A549 (cell line): ENCODE data around the gene OGDH. TPM values are rescaled to one million over a fixed set of nuclear protein-coding genes. Genes with fewer than 3 reads are reported as not detected.
A peak's percentile ranks its signal among the peaks of the same experiment; 100 is the strongest.
"Not testable (repeated sequence)": the region's sequence is repeated elsewhere in the genome, so short reads cannot be mapped to it uniquely, and the experiment has no call there.

ENCODE experiments used
- ATAC-seq, 2 experiments: fragments of 200-7000 bp in 1 of 2; fragments of >200 bp in 1 of 2; cut with Nextera tagmentation in 1 of 2; cut with Tn5 transposase in 1 of 2; 3 replicates each; pipeline versions ENCODE4 v1.8.0 to v1.9.1; 2018 to 2020; ENCODE audit warnings: mild to moderate bottlenecking in 1 of 2, moderate library complexity in 1 of 2
- CTCF ChIA-PET: fragments of 300-600 bp; sonication (Branson Sonifier 250); formaldehyde crosslinking; extraction: SDS; loops from one replicate; lab custom pipeline; 2021; ENCODE audit warnings: antibody characterized with exemption, inconsistent platforms; lab: Yijun Ruan, JAX
- POLR2A ChIA-PET: fragments of 350-600 bp; formaldehyde crosslinking; extraction: SDS; loops from one replicate; lab custom pipeline; 2021; ENCODE audit warnings: antibody characterized with exemption, inconsistent platforms; lab: Yijun Ruan, JAX
- DNase-seq, 2 experiments: peaks; one replicate each; pipeline versions ENCODE4 v3.0.0 to v3.0.0-alpha.2; 2011 to 2016; ENCODE audit warnings: low read depth in 1 of 2, low spot score in 1 of 2
- FAIRE-seq: peaks from 2 replicates; lab custom pipeline; 2011; peaks lifted over from hg19 to GRCh38; lab: Jason Lieb, UNC
- H3K27ac ChIP-seq, 2 experiments: fragments of >200 bp; sonication (Bioruptor Twin); formaldehyde crosslinking; 3 replicates each; pipeline ENCODE4 v1.5.1; 2016 to 2017
- H3K4me1 ChIP-seq: fragments of >200 bp; sonication (Bioruptor Twin); formaldehyde crosslinking; 3 replicates; pipeline ENCODE4 v1.6.1; 2016
- H3K4me2 ChIP-seq: fragments of >200 bp; sonication (Bioruptor Twin); formaldehyde crosslinking; 3 replicates; pipeline ENCODE4 v1.6.1; 2016
- H3K4me3 ChIP-seq: fragments of >200 bp; sonication (Bioruptor Twin); formaldehyde crosslinking; 3 replicates; pipeline ENCODE4 v1.5.1; 2016
- H3K9me3 ChIP-seq: fragments of >200 bp; sonication (Bioruptor Twin); formaldehyde crosslinking; 3 replicates; pipeline ENCODE4 v1.6.1; 2016
- CBX8 ChIP-seq: fragments of 200-600 bp; sonication (generic); IDR thresholded peaks from 2 replicates; pipeline ENCODE4 v1.6.1; 2016
- CEBPB ChIP-seq, 2 experiments: fragments of >200 bp in 1 of 2; sonication (Bioruptor Twin) in 1 of 2; formaldehyde crosslinking in 1 of 2; IDR thresholded peaks; 2 replicates each; pipeline ENCODE4 v1.6.1; 2012 to 2016
- CHD2 ChIP-seq: fragments of 150-350 bp; IDR thresholded peaks from 2 replicates; pipeline ENCODE4 v1.6.1; 2014; ENCODE audit warnings: low read length; ENCODE audit not compliant: partially characterized antibody
- EHF ChIP-seq: fragments of 250-450 bp; sonication (Bioruptor Pico); IDR thresholded peaks from 2 replicates; pipeline ENCODE4 v1.5.0; 2020; ENCODE audit warnings: mild to moderate bottlenecking
- EHMT2 ChIP-seq: fragments of 200-600 bp; sonication (generic); IDR thresholded peaks from 2 replicates; pipeline ENCODE4 v1.6.1; 2016; ENCODE audit warnings: antibody characterized with exemption, low read depth, mild to moderate bottlenecking, moderate library complexity
- HOXB5 ChIP-seq: fragments of 250-450 bp; sonication (Bioruptor Pico); IDR thresholded peaks from 2 replicates; pipeline ENCODE4 v1.5.0; 2020; ENCODE audit warnings: mild to moderate bottlenecking, moderate library complexity
- JUN ChIP-seq, 2 experiments: fragments of >200 bp; sonication (Bioruptor Twin); formaldehyde crosslinking; IDR thresholded peaks; 2 replicates in 1 of 2; 3 replicates in 1 of 2; pipeline ENCODE4 v1.6.1; 2016 to 2017
- MAFK ChIP-seq: fragments of 450-650 bp; IDR thresholded peaks from 2 replicates; pipeline ENCODE4 v1.6.1; 2014; ENCODE audit not compliant: partially characterized antibody
- MAZ ChIP-seq: fragments of 150-350 bp; IDR thresholded peaks from 2 replicates; pipeline ENCODE4 v1.6.1; 2014; ENCODE audit warnings: antibody characterized with exemption, low read depth, low read length, borderline replicate concordance
- PHF8 ChIP-seq: fragments of 200-600 bp; sonication (generic); IDR thresholded peaks from 2 replicates; pipeline ENCODE4 v1.6.1; 2016; ENCODE audit warnings: low read depth, mild to moderate bottlenecking, antibody characterized with exemption, moderate library complexity, borderline replicate concordance
- POLR2AphosphoS2 ChIP-seq: conservative IDR thresholded peaks from 2 replicates; pipeline ENCODE4 v1.6.1; 2012; ENCODE audit warnings: low read length, improper control_type of control experiment, inconsistent platforms
- RARB ChIP-seq: fragments of 250-450 bp; sonication (Bioruptor Pico); IDR thresholded peaks from 2 replicates; pipeline ENCODE4 v1.8.0; 2021; ENCODE audit warnings: mild to moderate bottlenecking, moderate library complexity
- SMC3 ChIP-seq: fragments of >200 bp; sonication (Bioruptor Twin); formaldehyde crosslinking; IDR thresholded peaks from 3 replicates; pipeline ENCODE4 v1.6.1; 2018; ENCODE audit warnings: inconsistent platforms
- ZSCAN20 ChIP-seq: fragments of 250-450 bp; sonication (Bioruptor Pico); IDR thresholded peaks from 2 replicates; pipeline ENCODE4 v1.8.0; 2022; ENCODE audit warnings: mild to moderate bottlenecking, moderate library complexity
- WGBS: methylation state at CpG from one replicate; pipeline ENCODE4 v1.1.6; 2017; ENCODE audit errors: missing lambda C conversion rate; 5-methylcytosine and 5-hydroxymethylcytosine counted together
- polyA plus RNA-seq, 4 experiments: library from polyadenylated mRNA; depleted of rRNA in 3 of 4; stranded (reverse); fragments of >200 nt; fragmentation: RNase III in 1 of 4; extraction: RNeasy Plus Mini Kit Qiagen cat#74134 plus additional on column Dnase treatment in 1 of 4; gene quantifications; 2 replicates in 3 of 4; 3 replicates in 1 of 4; pipeline ENCODE4 v1.2.3, GENCODE V29; 2011 to 2017
- TF ChIP-seq, protein P1 (sequence below): fragments of >200 bp; sonication (Bioruptor Twin); formaldehyde crosslinking; IDR thresholded peaks from 3 replicates; pipeline ENCODE4 v1.6.1; 2016
- TF ChIP-seq, protein P2 (sequence below): fragments of 250-450 bp; sonication (Bioruptor Pico); IDR thresholded peaks from 2 replicates; pipeline ENCODE4 v1.5.0; 2020; ENCODE audit warnings: low read depth, mild to moderate bottlenecking, moderate library complexity
- TF ChIP-seq, protein P3 (sequence below): IDR thresholded peaks from 2 replicates; pipeline ENCODE4 v1.6.1; 2012; ENCODE audit warnings: low read depth, borderline replicate concordance

OGDH gene
- polyA plus RNA-seq, 2 of the 4 experiments (the other 2 are of a cell fraction): 32.5 to 38.8 TPM

DNA sequence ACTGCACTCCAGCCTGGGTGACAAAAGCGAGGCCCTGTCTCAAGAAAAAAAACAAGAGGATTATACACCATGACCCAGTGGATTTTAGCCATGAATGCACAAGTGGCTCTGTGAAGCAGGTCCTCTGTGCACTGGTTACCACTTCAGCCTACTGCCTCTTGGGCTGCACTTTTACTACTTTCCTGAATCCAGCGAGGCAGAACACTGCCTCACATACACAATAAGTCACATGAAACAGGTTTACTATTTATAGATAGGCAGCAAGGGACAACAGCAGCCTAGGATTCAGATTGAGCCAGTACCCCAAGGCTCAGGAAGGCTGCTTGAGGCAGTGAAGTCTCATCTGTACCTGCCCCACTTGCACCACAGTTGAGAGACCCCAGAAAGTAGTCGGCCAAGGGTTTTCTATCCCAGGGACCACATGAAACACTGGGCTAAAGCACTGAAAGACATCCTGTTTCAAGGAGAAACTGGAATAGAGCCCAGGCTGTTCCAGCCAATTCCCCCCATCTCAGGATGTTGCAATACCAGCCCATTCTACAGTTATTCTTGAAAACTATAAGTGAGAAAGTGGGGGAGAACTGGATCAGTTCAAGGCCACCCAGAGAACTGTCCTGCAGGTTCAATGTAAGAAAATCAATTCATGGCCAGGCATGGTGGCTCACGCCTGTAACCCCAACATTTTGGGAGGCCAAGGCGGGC, 10.3 kb upstream of the OGDH start:
- H3K4me2 ChIP-seq: no peak overlapping the region
- no peak for FAIRE-seq
- no peaks in the 10 kb centered on the region for H3K9me3 ChIP-seq
- CTCF ChIA-PET: interaction anchor here (0.6 kb wide), 1 partner anchor 184 kb away, joined by 4 read pairs; no protein-coding TSS in a partner anchor
- no peaks in the 10 kb centered on the region for H3K4me1 ChIP-seq
- H3K27ac ChIP-seq: no peak overlapping the region
- WGBS: 75% methylated on average over 5 of the region's 5 CpGs
- DNase-seq: no peak
- peak in 1 of 2 experiments; percentile 53; a peak in 1 of 4 replicates for TF ChIP-seq CEBPB (IDR thresholded peaks at IDR 0.05)
- no peak for TF ChIP-seq JUN (IDR thresholded peaks at IDR 0.05)
- TF ChIP-seq ZSCAN20: no peak
- TF ChIP-seq MAZ: no peak
- TF ChIP-seq MAFK: no peak
- TF ChIP-seq PHF8: no peak
- TF ChIP-seq SMC3: no peak
- POLR2A ChIA-PET: no interaction called here
- ATAC-seq: peak; percentile 72 to 89
- no peak overlapping the region for H3K4me3 ChIP-seq

DNA sequence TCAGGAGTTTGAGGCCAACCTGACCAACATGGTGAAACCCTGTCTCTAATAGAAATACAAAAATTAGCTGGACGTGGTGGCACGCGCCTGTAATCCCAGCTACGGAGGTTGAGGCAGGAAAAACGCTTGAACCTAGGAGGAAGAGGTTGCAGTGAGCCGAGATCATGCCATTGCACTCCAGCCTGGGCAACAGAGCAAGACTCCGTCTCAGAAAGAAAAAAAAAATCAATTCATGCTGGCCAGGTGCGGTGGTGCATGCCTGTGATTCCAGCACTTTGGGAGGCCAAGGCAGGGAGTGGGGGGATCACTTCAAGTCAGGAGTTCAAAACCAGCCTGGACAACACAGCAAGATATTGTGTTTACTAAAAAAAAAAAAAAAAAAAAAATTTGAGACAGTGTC, 9.2 kb upstream of the OGDH start:
- WGBS: 75% methylated on average over 8 of the region's 8 CpGs
- FAIRE-seq, ATAC-seq, H3K9me3 ChIP-seq, H3K4me3 ChIP-seq, POLR2A ChIA-PET, H3K4me1 ChIP-seq, H3K27ac ChIP-seq, DNase-seq, H3K4me2 ChIP-seq: not testable (repeated sequence)
- CTCF ChIA-PET: interaction anchor here (0.9 kb wide), 1 partner anchor 9 kb away, joined by 4 read pairs; no protein-coding TSS in a partner anchor

DNA sequence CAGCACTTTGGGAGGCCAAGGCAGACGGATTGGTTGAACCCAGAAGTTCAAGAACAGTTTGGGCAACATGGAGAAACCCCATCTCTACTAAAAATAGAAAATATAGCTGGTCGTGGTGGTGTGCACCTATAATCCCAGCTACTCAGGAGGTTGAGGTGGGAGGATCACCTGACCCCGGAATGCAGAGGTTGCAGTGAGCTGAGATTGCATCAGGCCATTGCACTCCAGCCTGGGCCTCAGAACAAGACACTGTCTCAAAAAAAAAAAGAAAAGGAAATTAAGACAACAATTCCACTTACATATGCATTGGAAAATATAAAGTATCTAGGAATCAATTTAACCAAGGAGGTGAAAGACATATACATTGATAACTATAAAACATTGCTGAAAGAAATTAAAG, 7.2 kb upstream of the OGDH start:
- Histone ChIP-seq H3K4me1 (no peaks in the 10 kb centered on the region), H3K4me3 (no peak overlapping the region)
- ATAC-seq: no peak
- CTCF ChIA-PET: interaction anchor here (0.9 to 1.6 kb wide), 2 partner anchors 13 to 358 kb away, joined by 4 to 7 read pairs; no protein-coding TSS in a partner anchor
- no peak for FAIRE-seq
- no peak for DNase-seq
- POLR2A ChIA-PET: interaction anchor here (1.0 kb wide), 1 partner anchor 25 kb away, joined by 3 read pairs; the partner anchor contains the start of gene DDX56
- TF ChIP-seq, protein P1, sequence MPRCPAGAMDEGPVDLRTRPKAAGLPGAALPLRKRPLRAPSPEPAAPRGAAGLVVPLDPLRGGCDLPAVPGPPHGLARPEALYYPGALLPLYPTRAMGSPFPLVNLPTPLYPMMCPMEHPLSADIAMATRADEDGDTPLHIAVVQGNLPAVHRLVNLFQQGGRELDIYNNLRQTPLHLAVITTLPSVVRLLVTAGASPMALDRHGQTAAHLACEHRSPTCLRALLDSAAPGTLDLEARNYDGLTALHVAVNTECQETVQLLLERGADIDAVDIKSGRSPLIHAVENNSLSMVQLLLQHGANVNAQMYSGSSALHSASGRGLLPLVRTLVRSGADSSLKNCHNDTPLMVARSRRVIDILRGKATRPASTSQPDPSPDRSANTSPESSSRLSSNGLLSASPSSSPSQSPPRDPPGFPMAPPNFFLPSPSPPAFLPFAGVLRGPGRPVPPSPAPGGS: no peak
- TF ChIP-seq CHD2 (no peak), JUN (IDR thresholded peaks at IDR 0.05) (no peak)
- TF ChIP-seq, protein P2, sequence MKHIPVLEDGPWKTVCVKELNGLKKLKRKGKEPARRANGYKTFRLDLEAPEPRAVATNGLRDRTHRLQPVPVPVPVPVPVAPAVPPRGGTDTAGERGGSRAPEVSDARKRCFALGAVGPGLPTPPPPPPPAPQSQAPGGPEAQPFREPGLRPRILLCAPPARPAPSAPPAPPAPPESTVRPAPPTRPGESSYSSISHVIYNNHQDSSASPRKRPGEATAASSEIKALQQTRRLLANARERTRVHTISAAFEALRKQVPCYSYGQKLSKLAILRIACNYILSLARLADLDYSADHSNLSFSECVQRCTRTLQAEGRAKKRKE (CRISPR knock-in tag): no peak
- TF ChIP-seq, all 56 proteins: peak for 0
- no peak overlapping the region for H3K27ac ChIP-seq
- H3K9me3 ChIP-seq: no peaks in the 10 kb centered on the region
- H3K4me2 ChIP-seq: no peak overlapping the region
- WGBS: 24% methylated on average over 3 of the region's 3 CpGs

DNA sequence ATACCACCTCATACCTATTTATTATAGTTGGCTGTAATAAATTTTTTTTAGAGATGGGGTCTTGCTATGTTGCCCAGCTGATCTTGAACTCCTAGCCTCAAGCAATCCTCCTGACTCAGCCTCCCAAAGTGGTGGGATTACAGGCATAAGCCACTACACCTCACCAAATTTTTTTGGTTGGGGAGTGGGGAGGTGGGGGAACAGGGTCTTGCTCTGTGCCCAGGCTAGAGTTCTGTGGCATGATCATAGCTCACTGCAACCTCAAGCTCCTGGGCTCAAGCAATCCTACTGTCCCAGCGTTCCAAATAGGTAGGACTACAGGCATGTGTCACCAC, 3.9 kb upstream of the OGDH start:
- FAIRE-seq: no peak
- POLR2A ChIA-PET: no interaction called here
- TF ChIP-seq MAFK (no peak), HOXB5 (CRISPR knock-in tag) (no peak), POLR2AphosphoS2 (no peak), RARB (no peak), EHF (CRISPR knock-in tag) (no peak), JUN (IDR thresholded peaks at IDR 0.05) (no peak), PHF8 (no peak), EHMT2 (no peak), CBX8 (no peak)
- TF ChIP-seq, protein P3, sequence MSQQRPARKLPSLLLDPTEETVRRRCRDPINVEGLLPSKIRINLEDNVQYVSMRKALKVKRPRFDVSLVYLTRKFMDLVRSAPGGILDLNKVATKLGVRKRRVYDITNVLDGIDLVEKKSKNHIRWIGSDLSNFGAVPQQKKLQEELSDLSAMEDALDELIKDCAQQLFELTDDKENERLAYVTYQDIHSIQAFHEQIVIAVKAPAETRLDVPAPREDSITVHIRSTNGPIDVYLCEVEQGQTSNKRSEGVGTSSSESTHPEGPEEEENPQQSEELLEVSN: no peak
- TF ChIP-seq, all 56 proteins: peak for 0
- WGBS: 21% methylated on average over 1 of the region's 1 CpG
- no peak for DNase-seq
- Histone ChIP-seq H3K4me2 (no peak overlapping the region), H3K9me3 (no peaks in the 10 kb centered on the region), H3K4me1 (peaks cover 9% of the 10 kb centered on the region; the same call in 2 of the 3 replicates), H3K4me3 (no peak overlapping the region), H3K27ac (no peak overlapping the region)
- CTCF ChIA-PET: interaction anchor here (1.0 to 1.8 kb wide), 4 partner anchors 14 to 534 kb away, joined by 3 to 5 read pairs (median 5); no protein-coding TSS in a partner anchor
- no peak for ATAC-seq
